Smooth muscle cell of the coronary artery (primary cell): ENCODE results near the gene OSBPL2. TPM values are rescaled to one million over a fixed set of nuclear protein-coding genes. Genes with fewer than 3 reads are reported as not detected.

Source experiments
- total RNA-seq: library from RNA; depleted of rRNA; stranded (reverse); fragments of >200 nt; gene quantifications from 2 replicates; pipeline ENCODE4 v1.2.3, GENCODE V29; 2014; ENCODE audit warnings: low replicate concordance

The OSBPL2 gene
- 33.2 and 38.6 TPM in 2 replicates for total RNA-seq

DNA sequence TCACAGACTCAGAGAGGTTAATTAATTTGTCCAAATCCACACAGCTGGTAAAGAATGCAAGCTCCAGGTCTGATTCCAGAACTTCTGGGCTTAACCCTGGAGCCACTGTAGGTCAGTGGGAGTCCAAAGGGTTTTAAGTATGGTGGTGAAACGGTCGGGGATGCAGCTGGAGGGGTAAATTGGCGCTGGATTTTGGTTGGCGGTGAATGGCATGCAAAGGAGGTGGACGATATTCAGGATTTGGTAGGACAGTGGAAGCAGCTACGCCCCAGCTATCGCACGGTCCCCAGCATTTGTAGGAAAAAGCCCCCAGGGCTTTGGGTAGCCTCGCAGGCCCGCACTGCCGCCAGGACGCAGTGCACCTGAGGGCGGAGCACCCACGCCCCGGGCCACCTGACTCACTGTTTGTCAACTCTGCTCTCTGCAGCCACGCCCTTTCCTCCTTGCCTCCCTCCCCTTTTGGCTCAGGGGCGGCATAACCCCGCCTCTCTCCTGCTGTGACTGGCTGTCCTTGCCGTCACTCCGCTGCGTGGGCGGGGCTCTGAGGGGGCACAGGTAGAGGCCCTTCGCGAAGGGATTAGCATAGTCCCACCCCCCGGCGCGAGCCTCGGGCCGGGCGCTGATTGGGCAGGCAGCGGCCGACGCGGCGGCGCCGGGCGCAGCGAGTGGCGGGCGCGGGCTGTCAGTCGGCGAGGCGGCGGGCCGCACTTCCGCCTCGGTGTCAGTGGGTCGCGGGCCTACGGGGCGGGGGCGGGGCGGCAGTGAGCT is at the start of gene OSBPL2:
TSS of gene OSBPL2 (plus strand) at position 721 of the 768 bp plus-strand sequence. CDS start 17,664 bp downstream, outside the sequence.

DNA sequence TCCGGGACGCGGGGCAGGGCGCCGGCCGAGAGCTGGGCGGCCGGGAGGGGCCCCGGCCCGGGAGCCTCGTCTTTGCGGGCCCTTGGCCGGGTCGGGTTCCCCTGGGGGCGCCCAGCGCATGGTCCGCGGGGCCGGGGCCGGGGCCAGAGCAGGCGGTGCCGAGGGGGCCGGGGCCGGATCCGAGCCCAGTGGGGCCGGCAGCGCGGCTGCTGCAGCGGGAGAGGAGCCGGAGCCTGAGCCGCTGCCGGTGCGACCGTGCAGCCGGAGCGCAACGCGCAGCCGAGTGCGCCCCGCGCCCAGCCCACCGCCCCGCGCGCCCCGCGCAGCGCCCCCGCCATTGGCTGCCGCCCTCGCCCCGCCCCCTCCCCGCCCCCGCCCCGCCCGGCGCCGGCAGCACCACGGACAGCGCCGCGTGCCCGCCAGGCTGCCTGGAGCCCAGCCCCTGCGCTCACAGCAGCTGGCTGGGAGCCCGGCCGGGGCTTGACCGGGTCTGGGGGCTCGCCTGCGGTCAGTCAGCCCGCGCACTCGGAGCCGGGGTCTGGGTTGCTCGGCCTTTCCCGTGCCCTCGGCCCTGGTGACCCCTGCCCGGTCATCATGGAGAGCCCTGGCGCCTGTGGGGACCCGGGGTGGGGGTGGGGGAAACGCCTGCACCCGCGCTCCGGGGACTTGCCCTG is 18.2 kb upstream of the OSBPL2 start, which contains the start of gene HRH3:
TSS of gene HRH3 (minus strand) at position 287 of the 674 bp plus-strand sequence. CDS start 308 bp downstream, outside the sequence.

DNA sequence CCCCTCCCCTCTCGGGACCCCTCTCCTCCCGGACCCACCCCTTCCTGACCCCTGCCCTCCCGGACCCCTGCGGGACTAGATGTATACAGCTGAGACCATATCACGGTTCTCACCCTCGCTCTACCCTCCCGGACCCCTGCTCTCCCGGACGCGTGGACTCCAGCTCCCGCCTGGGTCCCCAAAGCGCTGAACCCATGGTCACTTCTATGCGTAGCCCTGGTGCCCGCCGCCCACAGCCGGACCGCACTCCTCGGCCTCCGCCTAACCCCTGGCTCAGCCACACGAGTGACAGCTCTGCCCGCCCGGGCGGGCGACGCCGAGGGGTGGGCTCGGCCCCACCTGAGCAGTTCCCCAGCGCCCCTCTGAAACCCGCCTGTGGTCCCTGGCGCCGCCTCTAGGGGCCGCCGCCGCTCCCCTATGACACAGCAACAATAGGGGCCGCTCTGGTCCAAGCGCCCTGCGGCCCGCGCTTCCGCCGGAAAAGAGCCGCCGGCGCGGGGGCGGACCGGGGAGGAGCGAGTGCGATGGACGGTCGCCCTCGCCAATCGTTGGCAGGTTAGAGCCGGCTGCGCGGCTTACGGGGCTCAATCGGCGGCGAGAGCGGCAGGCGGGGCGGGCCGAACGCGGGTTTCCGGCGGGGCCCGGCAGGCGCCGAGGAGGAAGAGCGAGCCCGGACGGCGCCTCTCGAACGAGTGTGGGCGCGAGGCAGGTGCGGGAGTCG is 64.2 kb downstream of the OSBPL2 start, which contains the start of gene ADRM1:
TSS of gene ADRM1 (plus strand) at position 657 of the 721 bp plus-strand sequence. CDS start 572 bp downstream, outside the sequence.

Other genes with a start within 250 kb of the OSBPL2 start
- gene TAF4, start 172.6 kb upstream of the OSBPL2 start, total RNA-seq = 2.1 and 2.4 TPM in 2 replicates
- gene LSM14B, start 116.0 kb upstream of the OSBPL2 start, total RNA-seq = 40.6 and 50.3 TPM in 2 replicates
- gene PSMA7, start 95.1 kb upstream of the OSBPL2 start, total RNA-seq = 465 and 472 TPM in 2 replicates
- gene SS18L1, start 94.8 kb upstream of the OSBPL2 start, total RNA-seq = 11.0 and 21.2 TPM in 2 replicates
- 18.3 and 22.2 TPM in 2 replicates for gene MTG2, start 55.5 kb upstream of the OSBPL2 start, total RNA-seq
- not detected in 2 replicates for gene HRH3, start 18.2 kb upstream of the OSBPL2 start, total RNA-seq
- 51.1 and 93.3 TPM in 2 replicates for gene ADRM1, start 64.5 kb downstream of the OSBPL2 start, total RNA-seq
- 8.1 and 63.7 TPM in 2 replicates for gene LAMA5, start 128.8 kb downstream of the OSBPL2 start, total RNA-seq
- gene RPS21, start 148.6 kb downstream of the OSBPL2 start, total RNA-seq = 1,874 and 4,029 TPM in 2 replicates
- 0.45 and 0.47 TPM in 2 replicates for gene CABLES2, start 168.8 kb downstream of the OSBPL2 start, total RNA-seq
- not detected in 2 replicates for gene RBBP8NL, start 189.0 kb downstream of the OSBPL2 start, total RNA-seq
- gene GATA5, start 237.5 kb downstream of the OSBPL2 start, total RNA-seq = 1.7 TPM in 1 of 2 replicates, not detected in the other